Measurements from ENCODE around the gene VN1R5.
"Not testable (repeated sequence)": the region's sequence is repeated elsewhere in the genome, so short reads cannot be mapped to it uniquely, and the experiment has no call there.

The VN1R5 gene

GRCh38 chr1:247255772-247256171, at the start of gene VN1R5:
TSS of gene VN1R5 (plus strand) at chr1:247256072.
- not testable (repeated sequence) for DNase-seq (ENCODE audit: low read depth)

DNA sequence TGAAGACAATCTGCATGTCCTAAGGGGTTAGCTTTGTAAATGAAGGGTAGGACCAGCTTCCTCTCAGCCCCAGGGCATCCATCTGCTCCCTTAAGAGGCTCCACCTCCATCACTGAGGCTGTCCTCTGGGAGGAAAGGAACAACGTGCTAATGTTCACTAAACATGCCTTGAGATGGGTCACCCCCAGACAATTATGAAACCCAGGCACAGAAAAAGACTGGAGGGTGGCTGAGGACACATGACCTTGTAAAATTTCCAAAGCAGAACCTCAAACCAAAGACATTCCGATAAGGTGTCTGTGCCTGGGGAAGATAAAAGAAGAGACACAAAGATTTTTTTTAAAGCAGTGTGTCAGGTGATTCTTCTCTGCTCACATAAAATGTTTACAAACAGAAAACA, 46.5 kb upstream of the VN1R5 start:
- DNase-seq (ENCODE audit: low read depth), result no peak

DNA sequence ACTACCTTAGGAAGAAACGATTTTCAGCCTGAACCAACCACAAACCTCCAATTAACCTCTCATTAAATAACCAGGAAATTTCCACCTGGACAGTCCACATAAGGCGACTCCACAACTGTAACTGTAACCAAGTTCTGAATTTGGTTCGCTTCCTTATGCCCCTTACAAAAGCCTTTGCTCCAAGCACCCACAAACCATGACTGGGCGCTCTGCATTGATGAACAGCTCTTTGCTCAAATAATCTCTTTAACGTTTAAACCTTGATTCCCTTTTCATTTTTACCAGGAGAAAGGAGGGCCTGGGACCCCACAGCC, 45.9 kb upstream of the VN1R5 start:
- DNase-seq (ENCODE audit: low read depth), result no peak

- DNase-seq (ENCODE audit: low read depth), result peak; percentile 75
These were observed 45.3 kb upstream of the VN1R5 start for GRCh38 chr1:247210376-247211117.

GRCh38 chr1:247211339-247211738, 44.5 kb upstream of the VN1R5 start:
- DNase-seq (ENCODE audit: low read depth), result no peak

- no peak for DNase-seq (ENCODE audit: low read depth)
These were observed 43.9 kb upstream of the VN1R5 start for GRCh38 chr1:247212012-247212411.

- DNase-seq (ENCODE audit: low read depth), result no peak
These were observed 43.0 kb upstream of the VN1R5 start for GRCh38 chr1:247212627-247213617.

DNA sequence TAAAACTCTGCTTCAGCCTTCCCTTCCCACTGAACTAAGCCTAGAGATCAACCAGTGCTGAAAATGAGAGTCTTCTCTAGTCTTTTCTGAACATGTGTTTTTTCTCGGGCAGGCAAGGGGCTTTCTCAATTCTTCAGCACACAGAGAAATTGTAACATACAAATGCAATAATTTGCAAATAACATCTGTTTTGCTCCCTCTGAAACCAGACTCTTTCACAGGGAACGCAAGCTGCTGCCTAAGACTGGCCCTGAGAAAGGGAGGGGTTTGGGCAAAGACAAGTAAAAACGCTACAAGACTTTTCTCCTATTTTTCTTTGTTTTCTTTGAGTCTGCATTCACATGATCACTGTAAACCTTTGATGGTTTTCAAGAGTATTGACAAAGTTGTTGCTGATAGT, 39.6 kb upstream of the VN1R5 start:
- no peak for DNase-seq (ENCODE audit: low read depth)

DNA sequence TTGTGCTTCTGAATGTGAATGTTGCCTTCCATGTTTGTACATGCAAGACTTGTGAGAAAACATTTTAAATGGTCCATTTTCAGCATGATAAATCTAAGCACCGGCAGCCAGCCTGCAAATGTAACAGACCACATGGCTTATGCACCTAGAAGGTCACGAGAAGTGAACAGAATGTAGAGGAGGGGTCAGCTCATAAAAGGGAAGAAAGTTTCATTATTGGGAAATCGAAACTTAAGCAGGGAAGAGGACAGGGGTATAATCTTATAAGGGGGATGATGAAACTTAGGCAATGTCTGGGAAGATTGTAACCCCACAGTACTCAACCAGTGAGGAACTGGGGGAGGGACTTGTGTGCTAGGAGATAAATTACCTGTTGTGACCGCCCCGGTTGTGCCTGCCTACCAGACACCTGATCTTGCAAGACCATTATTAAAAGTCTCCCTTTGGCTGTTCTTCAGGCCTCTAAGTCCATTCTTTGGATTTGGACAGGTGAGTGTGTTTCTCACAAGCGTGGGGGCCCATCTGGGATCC, 37.7 kb upstream of the VN1R5 start:
- no peak for DNase-seq (ENCODE audit: low read depth)

DNA sequence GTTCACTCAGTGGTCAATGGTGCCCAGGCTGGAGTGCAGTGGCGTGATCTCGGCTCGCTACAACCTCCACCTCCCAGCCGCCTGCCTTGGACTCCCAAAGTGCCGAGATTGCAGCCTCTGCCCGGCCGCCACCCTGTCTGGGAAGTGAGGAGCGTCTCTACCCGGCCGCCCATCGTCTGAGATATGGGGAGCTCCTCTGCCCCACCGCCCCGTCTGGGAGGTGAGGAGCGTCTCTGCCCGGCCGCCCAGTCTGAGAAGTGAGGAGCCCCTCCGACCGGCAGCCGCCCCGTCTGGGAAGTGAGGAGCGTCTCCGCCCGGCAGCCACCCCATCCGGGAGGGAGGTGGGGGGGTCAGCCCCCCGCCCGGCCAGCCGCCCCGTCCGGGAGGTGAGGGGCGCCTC, 35.6 kb upstream of the VN1R5 start:
- not testable (repeated sequence) for DNase-seq (ENCODE audit: low read depth)

- no peak for DNase-seq (ENCODE audit: low read depth)
These were observed 33.0 kb upstream of the VN1R5 start for GRCh38 chr1:247222840-247223239.

GRCh38 chr1:247224822-247225221, 31.1 kb upstream of the VN1R5 start:
- DNase-seq (ENCODE audit: low read depth), result no peak

DNA sequence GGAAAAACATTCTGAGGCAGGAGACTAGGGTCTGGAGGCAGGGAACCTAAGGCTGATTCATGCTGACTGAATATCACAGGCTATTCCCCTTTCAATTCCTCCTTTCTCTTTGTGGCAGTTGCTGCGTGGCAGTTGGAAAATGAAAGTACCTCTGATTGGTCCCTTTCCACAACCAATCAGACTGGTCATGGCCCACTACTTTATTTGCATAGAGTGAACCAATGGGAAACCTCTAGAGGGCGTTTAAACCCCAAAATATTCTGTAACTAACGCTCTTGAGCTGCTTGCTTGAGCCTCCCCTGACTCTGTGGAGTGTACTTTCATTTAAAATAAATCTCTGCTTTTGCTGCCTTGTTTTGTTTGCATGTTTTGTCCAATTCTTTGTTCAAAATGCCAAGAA, 27.7 kb upstream of the VN1R5 start:
- no peak for DNase-seq (ENCODE audit: low read depth)

- no peak for DNase-seq (ENCODE audit: low read depth)
These were observed 14.2 kb upstream of the VN1R5 start for GRCh38 chr1:247241691-247242090.

DNA sequence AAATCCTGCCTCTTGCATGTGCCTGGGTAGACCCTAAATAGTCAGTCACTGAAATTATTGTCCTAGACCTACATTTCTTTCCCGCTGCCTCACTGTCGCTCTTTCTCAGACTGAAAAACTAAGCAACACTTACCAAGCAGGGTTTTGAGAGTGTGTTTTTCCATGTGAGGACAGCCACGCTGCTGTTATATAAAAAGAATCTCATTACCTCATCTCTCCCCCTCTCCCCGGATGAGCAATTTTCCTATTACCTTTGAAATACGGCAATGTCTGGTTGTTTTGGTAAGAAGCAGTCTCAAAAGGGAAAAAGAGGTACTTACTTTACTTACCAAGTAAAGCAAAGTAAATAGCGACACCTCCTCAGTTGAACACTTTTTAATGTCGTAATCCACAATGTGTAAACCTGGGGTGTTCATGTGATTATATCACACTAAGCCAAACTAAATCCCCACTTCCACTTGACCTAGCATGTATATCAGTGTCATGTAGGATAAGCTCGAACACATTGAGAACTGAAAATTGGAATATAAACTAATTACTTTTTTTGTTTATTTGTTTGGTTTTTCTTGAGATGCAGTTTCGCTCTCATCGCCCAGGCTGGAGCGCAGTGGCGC, 12.2 kb upstream of the VN1R5 start:
- DNase-seq (ENCODE audit: low read depth), result no peak

- DNase-seq (ENCODE audit: low read depth), result no peak
These were observed 9.4 kb upstream of the VN1R5 start for GRCh38 chr1:247246325-247247115.

DNA sequence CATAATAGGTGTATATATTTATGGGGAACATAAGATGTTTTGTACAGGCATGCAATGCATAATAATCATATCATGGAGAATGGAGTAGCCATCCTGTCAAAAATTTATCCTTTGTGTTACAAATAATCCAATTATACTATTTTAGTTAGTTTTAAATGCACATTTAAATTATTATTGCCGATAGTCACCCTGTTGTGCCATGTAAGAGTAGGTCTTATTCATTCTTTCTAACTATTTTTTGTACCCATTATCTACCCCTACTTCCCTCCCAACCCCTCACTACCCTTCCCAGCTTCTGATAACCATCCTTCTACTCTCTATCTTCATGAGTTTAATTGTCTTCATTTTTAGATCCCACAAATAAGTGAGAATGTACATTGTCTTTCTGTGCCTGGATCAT, 8.3 kb upstream of the VN1R5 start:
- no peak for DNase-seq (ENCODE audit: low read depth)

DNA sequence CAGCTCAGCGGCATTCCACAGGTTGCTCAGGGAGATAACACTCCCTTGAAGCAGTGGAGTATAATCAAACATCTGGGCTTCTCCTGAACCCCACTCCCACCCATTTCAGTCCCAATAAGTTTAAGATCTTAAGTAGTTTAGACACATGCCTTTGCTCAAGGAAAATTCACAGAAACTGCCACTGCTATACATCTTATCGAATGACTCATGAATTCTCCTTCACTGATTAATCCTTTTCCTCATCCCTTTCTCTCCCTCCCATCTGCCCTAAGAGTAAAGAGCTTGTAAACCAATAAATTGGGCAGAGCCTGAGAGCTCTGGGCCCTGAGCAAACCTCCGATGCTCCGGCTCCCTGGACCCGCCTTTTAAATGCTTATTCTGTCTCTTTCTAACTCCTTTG, 10.2 kb downstream of the VN1R5 start:
- no peak for DNase-seq (ENCODE audit: low read depth)

GRCh38 chr1:247268390-247269045, 12.6 kb downstream of the VN1R5 start:
- DNase-seq (ENCODE audit: low read depth), result no peak

- DNase-seq (ENCODE audit: low read depth), result no peak
These were observed 13.3 kb downstream of the VN1R5 start for GRCh38 chr1:247269133-247269532.

DNA sequence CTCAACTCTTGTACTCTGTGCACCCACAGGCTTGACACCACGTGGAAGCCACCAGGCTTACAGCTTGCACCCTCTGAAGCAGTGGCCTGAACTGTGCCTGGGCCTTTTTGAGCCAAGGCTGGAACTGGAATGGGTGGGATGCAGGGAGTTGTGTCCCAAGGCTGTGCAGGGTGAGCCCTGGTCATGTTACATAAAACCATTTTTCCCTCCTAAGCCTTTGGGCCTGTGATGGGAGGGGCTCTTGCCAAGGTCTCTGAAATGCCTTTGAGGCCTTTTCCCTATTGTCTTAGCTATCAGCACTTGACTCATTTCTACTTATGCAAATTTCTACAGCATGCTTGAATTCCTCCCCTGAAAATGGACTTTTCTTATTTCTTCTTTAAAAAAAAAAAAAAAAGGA, 14.1 kb downstream of the VN1R5 start:
- DNase-seq (ENCODE audit: low read depth), result no peak

All from GM04504 (cell line).